Pericardium fibroblast (primary cell): ENCODE measurements around the gene ATG16L2. TPM values are rescaled to one million over a fixed set of nuclear protein-coding genes. Genes with fewer than 3 reads are reported as not detected.

Experiments used
- total RNA-seq: library from RNA; depleted of rRNA; stranded (reverse); fragments of >200 nt; gene quantifications from 2 replicates; pipeline ENCODE4 v1.2.3, GENCODE V29; 2015

Gene ATG16L2
- total RNA-seq = 5.7 and 6.2 TPM in 2 replicates

DNA sequence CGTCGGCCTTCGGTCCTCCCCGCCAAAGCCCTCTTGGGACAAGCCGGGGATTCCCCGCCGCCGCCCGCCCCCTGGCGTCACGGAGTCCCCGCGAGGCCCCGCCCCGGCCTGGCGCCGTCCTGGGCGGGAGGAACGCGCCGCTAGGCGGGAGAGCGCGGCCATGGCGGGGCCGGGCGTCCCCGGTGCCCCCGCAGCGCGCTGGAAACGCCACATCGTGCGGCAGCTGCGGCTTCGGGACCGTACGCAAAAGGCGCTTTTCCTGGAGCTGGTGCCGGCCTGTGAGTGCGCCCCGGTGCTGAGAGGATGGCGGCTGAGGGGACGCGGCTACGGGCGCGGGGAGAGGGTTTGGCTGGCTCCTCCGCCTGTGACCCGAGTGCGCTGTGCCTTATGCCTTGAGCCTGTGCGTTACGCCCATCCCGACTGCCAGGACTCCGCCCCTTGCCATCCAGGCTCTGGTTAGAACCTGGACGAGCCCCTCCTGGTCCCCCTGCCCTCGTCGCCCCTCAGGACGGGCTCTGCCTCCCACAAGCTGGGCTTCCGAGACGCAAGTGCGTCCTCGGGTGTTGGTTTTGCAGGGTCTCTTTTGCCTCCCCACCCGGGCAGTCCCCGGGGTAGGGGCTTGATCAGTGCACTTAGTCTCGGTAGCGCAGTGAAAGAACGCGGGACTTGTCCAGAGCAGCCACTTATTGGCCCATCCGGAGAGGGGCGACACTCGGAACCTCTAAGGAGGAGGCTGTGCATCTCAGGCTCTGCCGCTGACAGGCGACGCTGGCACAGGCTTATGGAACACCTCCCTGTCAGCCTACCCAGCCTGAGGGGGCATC is at the start of gene ATG16L2:
TSS of gene ATG16L2 (plus strand) at position 126 of the 824 bp plus-strand sequence. CDS start at position 161, 35 bp downstream.

GRCh38 chr11:72793425-72794367 is 20.5 kb upstream of the ATG16L2 start, which contains the start of gene STARD10:
Gene STARD10 (minus strand): TSS chr11:72794047. CDS start chr11:72781181, 12,866 bp downstream.

Other genes with a start within 250 kb of the ATG16L2 start
- gene PDE2A, start 140.0 kb upstream of the ATG16L2 start, total RNA-seq = 1.2 and 3.9 TPM in 2 replicates
- 89.4 and 164 TPM in 2 replicates for gene ARAP1, start 62.0 kb upstream of the ATG16L2 start, total RNA-seq
- 7.7 and 19.7 TPM in 2 replicates for gene STARD10, start 20.4 kb upstream of the ATG16L2 start, total RNA-seq